ENCODE results near the gene CGB8.
"Not testable (repeated sequence)": the region's sequence is repeated elsewhere in the genome, so short reads cannot be mapped to it uniquely, and the experiment has no call there.

Gene CGB8

GRCh38 chr19:49049011-49049410 is at the start of gene CGB8:
Gene CGB8, minus strand, starts transcription at chr19:49049111. Its CDS starts 372 bp downstream, at chr19:49048739.
- not testable (repeated sequence) for DNase-seq (ENCODE audit: low read depth)

DNA sequence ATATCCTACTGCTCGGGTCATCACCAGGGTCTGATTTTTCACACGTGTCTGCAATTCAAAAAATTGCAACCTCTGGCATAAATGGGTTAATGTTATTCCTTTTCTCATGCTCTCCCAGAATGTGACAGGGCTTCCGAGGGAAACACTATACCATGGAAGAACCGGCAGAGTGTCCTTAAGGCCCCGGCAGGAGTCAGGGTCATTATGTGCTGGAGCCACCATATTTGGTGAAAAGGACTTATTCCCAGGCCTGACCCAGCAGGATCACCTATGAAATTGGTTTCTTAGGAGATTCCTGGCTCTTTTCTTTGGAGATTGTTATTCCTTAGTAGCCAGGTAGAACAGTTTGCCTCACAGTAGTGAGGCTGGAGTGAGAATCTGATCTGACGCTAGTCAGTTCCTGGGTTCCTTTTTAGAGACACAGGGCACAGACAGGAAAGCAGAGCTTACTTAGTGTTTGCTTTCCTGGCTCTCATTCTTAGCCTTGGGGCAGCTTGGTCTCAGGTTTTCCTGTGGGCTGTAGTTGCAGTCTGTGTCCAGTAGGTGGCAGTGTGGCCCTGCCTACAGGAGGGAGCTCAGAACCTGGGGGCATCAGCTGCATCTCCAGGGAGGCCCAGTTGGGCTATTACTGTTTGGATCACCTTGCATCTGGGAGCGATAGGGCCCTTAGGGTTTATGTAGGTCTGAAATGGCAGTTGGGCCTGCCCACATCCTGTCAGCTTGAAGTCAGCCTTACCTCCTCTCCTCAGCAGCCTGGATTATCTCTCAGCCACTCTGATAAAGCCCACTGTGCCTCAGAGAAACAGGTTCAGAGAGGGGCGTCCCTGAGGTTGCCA is 48.8 kb upstream of the CGB8 start:
- DNase-seq (ENCODE audit: low read depth): peak; percentile 57

GRCh38 chr19:49094505-49095482 is 45.9 kb upstream of the CGB8 start:
- no peak for DNase-seq (ENCODE audit: low read depth)

DNA sequence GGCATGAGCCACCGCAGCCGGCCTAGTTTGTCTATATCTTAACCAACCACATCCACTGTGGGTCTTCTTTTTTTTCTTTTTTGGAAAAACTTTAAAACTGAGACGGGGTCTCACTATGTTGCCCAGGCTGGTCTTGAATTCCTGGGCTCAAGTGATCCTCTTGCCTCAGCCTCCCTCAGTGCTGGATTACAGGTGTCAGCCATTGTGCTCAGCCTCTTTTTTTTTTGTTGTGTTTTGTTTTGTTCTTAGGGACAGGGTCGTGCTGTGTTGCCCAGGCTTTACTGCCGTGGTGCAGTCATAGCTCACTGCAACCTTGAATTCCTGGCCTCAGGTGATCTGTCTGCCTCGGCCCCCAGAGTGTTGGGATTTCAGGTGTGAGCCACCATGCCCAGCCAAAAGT is 43.8 kb upstream of the CGB8 start:
- DNase-seq (ENCODE audit: low read depth): no peak

GRCh38 chr19:49091391-49092038 is 42.6 kb upstream of the CGB8 start:
- DNase-seq (ENCODE audit: low read depth): no peak

DNA sequence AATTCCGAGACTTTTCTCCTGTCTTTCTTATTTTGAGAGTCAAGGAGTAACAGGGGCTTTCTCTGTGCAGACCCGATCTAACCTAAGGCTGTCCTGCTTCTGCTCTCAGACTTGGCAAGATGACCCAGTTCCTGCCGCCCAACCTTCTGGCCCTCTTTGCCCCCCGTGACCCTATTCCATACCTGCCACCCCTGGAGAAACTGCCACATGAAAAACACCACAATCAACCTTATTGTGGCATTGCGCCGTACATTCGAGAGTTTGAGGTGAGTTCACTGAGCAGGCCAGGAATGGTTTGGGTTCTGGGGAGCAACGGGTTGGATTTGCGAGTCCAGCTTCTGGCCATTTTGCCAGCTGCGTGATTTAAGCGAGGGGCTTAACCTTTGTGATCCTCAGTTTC is 37.4 kb upstream of the CGB8 start:
- DNase-seq (ENCODE audit: low read depth): no peak

GRCh38 chr19:49085868-49086232 is 36.9 kb upstream of the CGB8 start:
- DNase-seq (ENCODE audit: low read depth): no peak

DNA sequence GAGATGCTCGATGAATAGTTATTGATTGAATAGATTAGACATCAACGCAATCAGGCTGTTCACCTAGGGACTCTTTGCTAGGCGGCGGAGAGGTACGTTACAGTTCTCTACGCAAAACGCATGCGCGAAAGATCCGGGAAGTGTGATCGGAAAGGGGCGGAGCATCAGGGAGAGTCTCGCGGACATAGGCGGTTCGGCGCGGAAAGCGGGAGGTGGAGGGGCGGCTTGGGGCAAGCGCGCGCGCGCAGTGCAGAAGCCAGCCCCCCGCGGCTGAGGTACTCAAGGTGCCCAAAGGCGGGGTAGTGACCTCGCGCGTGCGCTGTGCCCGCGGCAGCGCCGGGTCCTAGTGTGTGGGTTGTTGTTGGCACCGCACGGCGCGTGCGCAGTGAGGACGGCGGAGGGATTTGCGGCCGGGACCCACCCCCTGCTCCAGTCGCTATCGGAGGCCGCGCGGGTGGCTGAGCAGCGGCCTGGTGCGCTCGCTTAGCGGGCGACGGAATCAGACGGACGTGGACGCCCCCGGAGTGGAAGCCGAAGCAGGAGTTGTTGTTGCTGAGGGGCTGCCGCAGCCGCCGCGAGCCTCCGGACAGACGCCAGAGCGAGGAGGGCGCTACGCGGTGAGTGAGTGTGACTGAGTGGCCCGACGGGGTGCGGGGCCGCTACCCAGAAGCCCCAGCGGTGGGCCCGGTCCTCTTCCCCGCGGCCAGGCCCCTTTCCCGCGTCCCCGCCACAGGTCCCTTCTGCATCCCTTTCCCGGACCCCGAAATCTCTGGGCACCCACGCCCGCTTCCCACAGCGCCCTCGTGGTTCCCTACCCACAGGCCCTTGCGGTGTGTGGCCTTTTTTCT is 36.3 kb upstream of the CGB8 start, which contains the start of gene SNRNP70:
Gene SNRNP70 (plus strand): TSS at position 432 of the 848 bp plus-strand sequence. CDS start 964 bp downstream, outside the sequence.
- peak; percentile 99 for DNase-seq (ENCODE audit: low read depth)

DNA sequence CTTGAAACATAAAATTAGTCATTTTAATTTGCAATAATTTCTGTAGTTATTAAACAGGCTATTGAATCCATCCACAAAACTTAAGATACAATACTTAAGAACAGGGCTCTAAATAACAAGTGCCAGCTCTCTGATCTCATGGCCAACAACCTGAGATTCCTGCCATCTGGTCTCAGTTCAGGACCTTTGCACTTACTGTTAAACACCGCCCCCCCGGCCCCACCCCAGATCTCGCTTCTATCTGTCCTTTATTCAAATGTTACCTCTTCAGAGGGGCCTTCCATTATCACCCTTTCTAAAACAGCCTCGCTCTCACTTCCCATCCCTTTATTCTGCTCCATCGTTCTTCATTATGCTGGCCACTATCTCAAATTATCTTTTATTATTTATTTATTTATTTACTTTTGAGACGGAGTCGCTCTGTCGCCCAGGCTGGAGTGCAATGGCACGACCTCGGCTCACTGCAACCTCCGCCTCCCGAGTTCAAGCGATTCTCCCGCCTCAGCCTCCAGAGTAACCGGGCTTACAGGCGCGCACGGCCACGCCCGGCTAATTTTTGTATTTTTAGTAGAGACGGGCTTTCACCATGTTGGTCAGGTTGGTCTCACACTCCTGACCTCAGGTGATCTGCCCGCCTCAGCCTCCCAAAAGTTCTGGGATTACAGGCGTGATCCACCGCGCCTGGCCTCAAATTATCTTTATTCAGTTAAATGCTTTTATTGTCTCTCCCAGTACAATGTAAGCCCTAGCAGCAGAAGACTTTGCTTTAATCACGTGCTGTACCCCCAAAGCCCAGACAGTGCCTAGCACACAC is 35.5 kb upstream of the CGB8 start:
- DNase-seq (ENCODE audit: low read depth): no peak

DNA sequence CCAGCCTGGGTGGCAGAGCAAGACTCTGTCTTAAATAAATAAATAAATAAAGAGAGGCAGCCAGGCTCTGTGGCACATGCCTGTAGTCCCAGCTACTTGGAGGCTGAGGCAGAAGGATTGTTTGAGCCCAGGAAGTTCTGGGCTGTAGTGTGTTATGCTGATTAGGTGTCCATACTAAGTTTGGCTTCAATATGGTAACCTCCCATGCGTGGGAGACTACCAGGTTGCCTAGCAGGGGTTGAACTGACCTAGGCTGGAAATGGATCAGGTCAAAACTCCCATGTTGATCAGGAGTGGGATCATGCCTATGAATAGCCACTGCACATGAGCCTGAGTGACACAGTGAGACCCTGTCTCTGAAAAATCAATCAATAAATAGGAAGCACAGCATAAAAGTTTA is 32.4 kb upstream of the CGB8 start:
- DNase-seq (ENCODE audit: low read depth): no peak

GRCh38 chr19:49080392-49080791 is 31.5 kb upstream of the CGB8 start:
- no peak for DNase-seq (ENCODE audit: low read depth)

GRCh38 chr19:49074869-49075268 is 26.0 kb upstream of the CGB8 start:
- not testable (repeated sequence) for DNase-seq (ENCODE audit: low read depth)

DNA sequence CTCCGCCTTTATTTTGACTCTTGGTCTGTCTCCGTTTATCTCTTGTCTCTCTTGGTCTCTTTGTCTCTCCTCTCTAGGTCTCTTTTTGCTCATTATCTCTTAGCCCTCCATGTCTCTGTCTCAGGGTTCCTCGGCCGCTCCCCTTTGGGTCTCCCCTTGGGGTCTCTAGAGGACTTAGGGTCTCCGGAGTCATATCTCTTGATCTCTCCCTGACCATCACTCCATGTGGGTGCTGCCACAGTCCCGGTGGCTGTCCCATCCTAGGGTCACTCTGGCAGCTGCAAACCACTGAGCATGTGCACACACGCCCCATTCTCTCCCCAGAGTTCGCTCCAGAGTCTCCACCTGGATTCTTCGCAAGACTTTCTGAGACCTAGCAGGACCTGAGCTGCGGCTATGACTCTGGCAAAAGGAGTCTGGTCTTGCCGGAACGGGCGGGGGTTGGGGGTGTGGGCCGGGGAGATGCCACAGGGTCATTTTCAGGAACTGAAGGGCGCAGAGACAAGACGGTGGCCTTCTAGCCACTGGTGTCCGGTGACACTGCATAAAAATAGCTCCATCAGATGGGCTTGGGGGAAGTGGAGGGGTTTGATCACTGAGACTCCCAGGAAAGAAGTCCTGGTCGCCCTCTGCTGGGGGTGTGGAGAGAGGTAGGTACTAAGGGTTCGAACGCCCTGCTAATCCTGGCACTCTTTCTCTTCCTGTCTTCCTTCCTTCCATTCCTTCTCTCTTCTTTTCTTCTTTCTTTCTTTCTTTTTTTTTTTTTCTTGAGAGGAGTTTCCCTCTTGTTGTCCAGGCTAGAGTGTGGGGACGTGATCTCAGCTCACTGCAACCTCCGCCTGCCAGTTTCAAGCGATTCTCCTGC is 24.8 kb upstream of the CGB8 start:
- DNase-seq (ENCODE audit: low read depth): no peak

DNA sequence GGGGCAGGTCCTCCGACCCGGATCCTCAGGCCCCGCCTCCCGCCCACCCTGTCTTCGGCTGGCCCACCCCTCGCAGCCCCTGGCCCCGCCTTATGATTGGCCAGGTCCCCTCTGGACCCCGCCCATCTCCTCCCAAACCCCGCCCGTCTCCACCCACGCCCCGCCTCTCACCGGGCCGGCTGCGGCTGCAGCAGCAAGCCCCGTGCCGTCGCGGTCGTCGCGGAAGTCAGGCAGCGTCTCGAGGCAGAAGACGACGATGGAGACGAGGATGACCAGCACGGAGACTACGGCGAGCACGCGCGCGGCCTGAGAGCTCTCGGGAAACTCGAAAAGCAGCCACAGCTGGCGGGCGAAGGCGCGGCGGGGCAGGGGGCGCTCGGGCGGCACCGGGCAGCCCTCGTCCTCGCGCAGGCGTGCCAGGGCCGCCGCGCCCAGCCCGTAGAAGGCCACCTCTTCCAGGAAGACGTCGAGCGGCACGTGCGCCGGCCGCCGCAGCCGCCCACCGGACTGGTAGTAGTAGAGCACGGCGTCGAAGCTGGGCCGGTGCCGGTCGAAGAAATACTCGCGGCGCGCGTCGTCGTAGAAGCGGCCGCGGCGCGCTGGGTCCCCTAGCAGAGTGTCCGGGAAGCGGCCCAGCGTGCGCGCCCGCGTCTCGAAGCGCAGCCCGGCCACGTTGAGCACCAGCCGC is 23.1 kb upstream of the CGB8 start:
- peak; percentile 34 for DNase-seq (ENCODE audit: low read depth)

GRCh38 chr19:49070416-49070815 is 21.5 kb upstream of the CGB8 start:
- DNase-seq (ENCODE audit: low read depth): no peak

DNA sequence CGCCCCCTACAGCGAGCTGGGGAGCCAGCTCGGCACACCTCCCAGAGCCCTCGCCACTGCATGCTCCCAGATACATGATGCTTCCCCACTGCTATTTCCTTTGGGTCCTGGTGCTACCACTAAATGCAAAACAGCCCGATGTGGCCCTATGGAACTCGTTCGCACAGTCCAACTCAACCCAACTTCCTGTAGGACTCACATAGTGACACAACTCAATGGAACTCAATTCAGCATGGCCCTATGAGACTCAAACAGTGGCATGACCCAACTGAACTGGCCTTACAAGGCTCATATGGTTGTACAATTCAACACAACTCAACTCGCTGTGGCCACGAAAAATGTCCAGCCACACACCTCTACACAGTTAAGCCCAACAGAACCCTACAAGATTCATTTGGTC is 20.1 kb upstream of the CGB8 start:
- DNase-seq (ENCODE audit: low read depth): no peak

DNA sequence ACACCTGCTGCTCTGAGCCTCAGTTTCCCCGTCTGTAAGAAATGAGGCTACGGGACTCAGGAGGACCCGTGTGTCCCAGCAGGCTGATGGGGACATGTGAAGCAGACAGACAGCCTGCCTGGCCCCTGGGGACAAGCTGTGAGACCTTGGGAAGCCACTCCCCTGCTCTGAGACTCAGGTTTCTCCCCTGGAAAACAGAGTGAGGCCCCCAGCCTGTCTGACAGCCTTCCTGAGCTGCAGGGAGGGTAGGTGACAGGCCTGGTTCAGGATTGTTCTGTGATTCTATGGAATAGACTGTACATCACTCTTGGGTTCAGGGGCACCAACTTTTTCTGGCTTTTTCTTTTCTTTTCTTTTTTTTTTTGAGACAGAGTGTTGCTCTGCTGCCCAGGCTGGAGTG is 18.6 kb upstream of the CGB8 start:
- no peak for DNase-seq (ENCODE audit: low read depth)

DNA sequence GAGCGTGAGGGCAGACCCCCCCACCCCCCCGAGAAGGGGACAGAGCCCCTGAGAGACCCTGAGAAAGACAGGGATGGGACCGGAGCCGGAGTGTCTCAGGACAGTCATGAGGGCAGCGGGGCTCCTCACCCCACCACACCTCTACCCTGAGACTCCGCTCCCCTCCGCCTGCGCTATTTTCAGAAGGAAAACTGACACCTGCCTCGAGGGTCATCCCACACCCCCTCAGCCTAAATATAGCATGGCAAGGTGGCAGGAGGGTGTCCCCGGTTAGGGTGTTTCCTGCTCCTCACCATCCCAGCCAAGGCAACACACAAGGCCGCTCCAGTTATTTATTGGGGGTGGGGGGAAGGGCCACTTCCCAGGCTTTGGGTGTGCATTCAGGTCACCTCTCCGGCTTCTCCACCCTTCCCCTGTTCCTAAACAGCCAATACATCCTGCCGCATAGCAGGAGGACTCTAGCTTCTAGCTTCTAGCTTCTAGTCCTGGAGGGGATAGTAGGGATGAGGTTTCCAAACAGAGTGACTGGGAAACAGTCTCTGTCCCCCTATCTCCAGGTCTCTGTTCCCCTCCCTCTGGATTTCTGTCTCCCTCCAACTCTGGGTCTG is 17.1 kb upstream of the CGB8 start:
- no peak for DNase-seq (ENCODE audit: low read depth)
